PC-3 (cell line): ENCODE results near the gene TMEM81.

Experiments
- CTCF ChIP-seq: fragments of 300-600 bp; sonication (generic); conservative IDR thresholded peaks from 2 replicates; pipeline ENCODE4 v1.5.1; 2017; ENCODE audit warnings: antibody characterized with exemption, low read depth, mild to moderate bottlenecking, low read length
- EZH2 ChIP-seq: fragments of 300-600 bp; sonication (generic); IDR thresholded peaks from one replicate; pipeline ENCODE4 v1.6.1; 2017; ENCODE audit warnings: antibody characterized with exemption, mild to moderate bottlenecking, low read length; ENCODE audit not compliant: unreplicated experiment
- EZH2phosphoT487 ChIP-seq: fragments of 300-600 bp; sonication (generic); IDR thresholded peaks from 2 replicates; pipeline ENCODE4 v1.6.1; 2018; ENCODE audit warnings: mild to moderate bottlenecking, antibody characterized with exemption, low read length, borderline replicate concordance

- TF ChIP-seq CTCF (peak; percentile 62), EZH2 (no peak), EZH2phosphoT487 (no peak)
Measured at GRCh38 chr1:205066141-205066818, 18.0 kb downstream of the TMEM81 start.
